SK-N-SH treated with all-trans-retinoic acid at 6 μM for 48 hours (cell line): ENCODE results near the gene CA11.

ENCODE experiments used
- ATAC-seq: fragments of 200-7000 bp; cut with Tn5 transposase; 3 replicates; pipeline ENCODE4 v1.9.1; 2020; ENCODE audit warnings: mild to moderate bottlenecking, moderate library complexity
- ARNTL ChIP-seq: fragments of 450-650 bp; formaldehyde crosslinking; IDR thresholded peaks from 2 replicates; pipeline ENCODE4 v1.5.0; 2020; ENCODE audit warnings: low read depth, mild to moderate bottlenecking, moderate library complexity, borderline replicate concordance
- BACH2 ChIP-seq: fragments of 250-450 bp; sonication (Bioruptor Pico); IDR thresholded peaks from 2 replicates; pipeline ENCODE4 v1.9.0; 2021; ENCODE audit warnings: mild to moderate bottlenecking, borderline replicate concordance
- CSDC2 ChIP-seq: fragments of 250-450 bp; sonication (Bioruptor Pico); IDR thresholded peaks from 2 replicates; pipeline ENCODE4 v1.5.0; 2020; ENCODE audit warnings: mild to moderate bottlenecking, moderate library complexity
- ESRRG ChIP-seq: fragments of 250-450 bp; sonication (Bioruptor Pico); IDR thresholded peaks from 2 replicates; pipeline ENCODE4 v1.6.1; 2021; ENCODE audit warnings: mild to moderate bottlenecking
- GLIS3 ChIP-seq: fragments of 250-450 bp; sonication (Bioruptor Pico); IDR thresholded peaks from 2 replicates; pipeline ENCODE4 v1.5.0; 2020; ENCODE audit warnings: mild to moderate bottlenecking, moderate library complexity
- ISL1 ChIP-seq: fragments of 250-450 bp; sonication (Bioruptor Pico); IDR thresholded peaks from 2 replicates; pipeline ENCODE4 v2.1.2; 2022; ENCODE audit warnings: mild to moderate bottlenecking, moderate library complexity
- OSR1 ChIP-seq: fragments of 250-450 bp; sonication (Bioruptor Pico); IDR thresholded peaks from 2 replicates; pipeline ENCODE4 v1.8.0; 2022; ENCODE audit warnings: moderate library complexity, mild to moderate bottlenecking, inconsistent platforms
- PPARA ChIP-seq: fragments of 250-450 bp; sonication (Bioruptor Pico); IDR thresholded peaks from 2 replicates; pipeline ENCODE4 v1.5.0; 2020; ENCODE audit warnings: mild to moderate bottlenecking, borderline replicate concordance
- RARB ChIP-seq: fragments of 250-450 bp; sonication (Bioruptor Pico); IDR thresholded peaks from 2 replicates; pipeline ENCODE4 v1.8.0; 2021; ENCODE audit warnings: mild to moderate bottlenecking, moderate library complexity
- SNAI2 ChIP-seq: fragments of 250-450 bp; sonication (Bioruptor Pico); IDR thresholded peaks from 2 replicates; pipeline ENCODE4 v1.5.0; 2020; ENCODE audit warnings: mild to moderate bottlenecking, moderate library complexity
- TCF4 ChIP-seq: fragments of 250-450 bp; sonication (Bioruptor Pico); IDR thresholded peaks from 2 replicates; pipeline ENCODE4 v1.8.0; 2021; ENCODE audit warnings: mild to moderate bottlenecking, moderate library complexity, borderline replicate concordance
- TOX ChIP-seq: fragments of 250-450 bp; sonication (Bioruptor Pico); IDR thresholded peaks from 2 replicates; pipeline ENCODE4 v1.8.0; 2021; ENCODE audit warnings: mild to moderate bottlenecking, moderate library complexity, borderline replicate concordance
- ZC3H10 ChIP-seq: fragments of 250-450 bp; sonication (Bioruptor Pico); IDR thresholded peaks from 2 replicates; pipeline ENCODE4 v1.5.1; 2021; ENCODE audit warnings: mild to moderate bottlenecking, moderate library complexity
- ZFP3 ChIP-seq: fragments of 250-450 bp; sonication (Bioruptor Pico); IDR thresholded peaks from 2 replicates; pipeline ENCODE4 v1.5.0; 2020; ENCODE audit warnings: mild to moderate bottlenecking, moderate library complexity
- ZFP30 ChIP-seq: fragments of 450-650 bp; formaldehyde crosslinking; IDR thresholded peaks from 2 replicates; pipeline ENCODE4 v1.5.0; 2022; ENCODE audit warnings: mild to moderate bottlenecking, moderate library complexity
- ZNF565 ChIP-seq: fragments of 450-650 bp; formaldehyde crosslinking; conservative IDR thresholded peaks from 2 replicates; pipeline ENCODE4 v1.5.0; 2020; ENCODE audit warnings: low read depth, mild to moderate bottlenecking, moderate library complexity
- ZNF70 ChIP-seq: fragments of 450-650 bp; formaldehyde crosslinking; IDR thresholded peaks from 2 replicates; pipeline ENCODE4 v1.5.0; 2020; ENCODE audit warnings: mild to moderate bottlenecking, moderate library complexity
- ZNF8 ChIP-seq: fragments of 450-650 bp; formaldehyde crosslinking; IDR thresholded peaks from 2 replicates; pipeline ENCODE4 v1.5.0; 2020; ENCODE audit warnings: mild to moderate bottlenecking, moderate library complexity
- TF ChIP-seq, protein P1 (sequence below): fragments of 250-450 bp; sonication (Bioruptor Pico); IDR thresholded peaks from 2 replicates; pipeline ENCODE4 v1.5.1; 2021; ENCODE audit warnings: mild to moderate bottlenecking, moderate library complexity
- TF ChIP-seq, protein P2 (sequence below): fragments of 250-450 bp; sonication (Bioruptor Pico); IDR thresholded peaks from 2 replicates; pipeline ENCODE4 v1.8.0; 2020; ENCODE audit warnings: mild to moderate bottlenecking, moderate library complexity, borderline replicate concordance
- TF ChIP-seq, protein P3 (sequence below): fragments of 250-450 bp; sonication (Bioruptor Pico); IDR thresholded peaks from 2 replicates; pipeline ENCODE4 v1.5.1; 2020; ENCODE audit warnings: low read depth, mild to moderate bottlenecking, moderate library complexity
- TF ChIP-seq, protein P4 (sequence below): fragments of 250-450 bp; sonication (Bioruptor Pico); IDR thresholded peaks from 2 replicates; pipeline ENCODE4 v1.8.0; 2021; ENCODE audit warnings: low read depth, mild to moderate bottlenecking, moderate library complexity, borderline replicate concordance
- TF ChIP-seq, protein P5 (sequence below): fragments of 250-450 bp; sonication (Bioruptor Pico); IDR thresholded peaks from 2 replicates; pipeline ENCODE4 v1.5.0; 2020; ENCODE audit warnings: mild to moderate bottlenecking, moderate library complexity

The CA11 gene

DNA sequence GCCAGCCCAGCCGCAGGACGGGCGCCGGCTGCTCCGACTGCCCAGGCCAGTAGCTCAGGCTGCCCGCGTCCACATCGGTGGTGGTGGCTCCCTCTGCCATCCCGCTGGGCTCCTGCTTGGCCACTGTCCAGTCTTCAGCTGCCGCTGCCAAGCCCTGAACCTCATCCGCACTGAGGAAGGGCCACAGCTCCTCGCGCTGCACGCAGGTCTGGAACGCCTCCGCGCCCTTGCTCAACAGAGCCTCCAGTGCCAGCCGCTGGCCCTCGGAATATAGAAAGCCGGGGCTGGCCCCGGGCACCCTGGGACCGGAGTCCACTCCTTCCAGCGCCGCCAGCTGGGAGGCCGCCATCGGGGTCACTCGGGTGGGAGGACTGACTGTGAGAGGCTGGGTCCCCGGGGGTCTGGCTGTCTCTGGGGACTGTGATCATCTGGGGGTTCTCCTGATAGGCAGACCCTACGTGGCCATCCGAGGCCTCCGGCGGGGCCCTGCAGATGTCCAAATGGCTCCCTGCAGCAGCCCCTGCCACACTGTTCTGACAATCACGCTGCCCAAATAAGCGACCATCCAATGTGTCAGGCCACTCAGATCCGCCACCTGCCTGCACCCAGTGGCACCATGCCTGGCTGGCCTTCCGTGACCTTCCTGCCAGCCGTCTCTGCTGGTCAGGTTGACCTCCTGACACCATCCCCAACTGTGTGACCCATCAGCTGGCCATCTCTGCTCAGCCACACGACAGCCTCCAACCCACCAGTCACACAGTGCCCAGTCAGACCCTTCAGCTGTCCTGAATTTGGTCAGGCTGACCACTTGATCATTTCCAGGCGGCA is 32.7 kb downstream of the CA11 start:
- TF ChIP-seq, protein P1, sequence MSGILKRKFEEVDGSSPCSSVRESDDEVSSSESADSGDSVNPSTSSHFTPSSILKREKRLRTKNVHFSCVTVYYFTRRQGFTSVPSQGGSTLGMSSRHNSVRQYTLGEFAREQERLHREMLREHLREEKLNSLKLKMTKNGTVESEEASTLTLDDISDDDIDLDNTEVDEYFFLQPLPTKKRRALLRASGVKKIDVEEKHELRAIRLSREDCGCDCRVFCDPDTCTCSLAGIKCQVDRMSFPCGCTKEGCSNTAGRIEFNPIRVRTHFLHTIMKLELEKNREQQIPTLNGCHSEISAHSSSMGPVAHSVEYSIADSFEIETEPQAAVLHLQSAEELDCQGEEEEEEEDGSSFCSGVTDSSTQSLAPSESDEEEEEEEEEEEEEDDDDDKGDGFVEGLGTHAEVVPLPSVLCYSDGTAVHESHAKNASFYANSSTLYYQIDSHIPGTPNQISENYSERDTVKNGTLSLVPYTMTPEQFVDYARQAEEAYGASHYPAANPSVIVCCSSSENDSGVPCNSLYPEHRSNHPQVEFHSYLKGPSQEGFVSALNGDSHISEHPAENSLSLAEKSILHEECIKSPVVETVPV (CRISPR knock-in tag), result no peak
- TF ChIP-seq ESRRG (no peak), ISL1 (CRISPR knock-in tag) (no peak), RARB (CRISPR knock-in tag) (no peak), TCF4 (no peak), ZFP3 (CRISPR knock-in tag) (no peak), GLIS3 (CRISPR knock-in tag) (no peak), TOX (no peak), ZFP30 (CRISPR knock-in tag) (no peak), ZNF565 (no peak), SNAI2 (CRISPR knock-in tag) (no peak), ARNTL (CRISPR knock-in tag) (no peak), PPARA (CRISPR knock-in tag) (no peak), BACH2 (CRISPR knock-in tag) (no peak), CSDC2 (CRISPR knock-in tag) (no peak)
- TF ChIP-seq, protein P2, sequence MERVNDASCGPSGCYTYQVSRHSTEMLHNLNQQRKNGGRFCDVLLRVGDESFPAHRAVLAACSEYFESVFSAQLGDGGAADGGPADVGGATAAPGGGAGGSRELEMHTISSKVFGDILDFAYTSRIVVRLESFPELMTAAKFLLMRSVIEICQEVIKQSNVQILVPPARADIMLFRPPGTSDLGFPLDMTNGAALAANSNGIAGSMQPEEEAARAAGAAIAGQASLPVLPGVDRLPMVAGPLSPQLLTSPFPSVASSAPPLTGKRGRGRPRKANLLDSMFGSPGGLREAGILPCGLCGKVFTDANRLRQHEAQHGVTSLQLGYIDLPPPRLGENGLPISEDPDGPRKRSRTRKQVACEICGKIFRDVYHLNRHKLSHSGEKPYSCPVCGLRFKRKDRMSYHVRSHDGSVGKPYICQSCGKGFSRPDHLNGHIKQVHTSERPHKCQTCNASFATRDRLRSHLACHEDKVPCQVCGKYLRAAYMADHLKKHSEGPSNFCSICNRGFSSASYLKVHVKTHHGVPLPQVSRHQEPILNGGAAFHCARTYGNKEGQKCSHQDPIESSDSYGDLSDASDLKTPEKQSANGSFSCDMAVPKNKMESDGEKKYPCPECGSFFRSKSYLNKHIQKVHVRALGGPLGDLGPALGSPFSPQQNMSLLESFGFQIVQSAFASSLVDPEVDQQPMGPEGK (CRISPR knock-in tag), result no peak
- TF ChIP-seq, protein P3, sequence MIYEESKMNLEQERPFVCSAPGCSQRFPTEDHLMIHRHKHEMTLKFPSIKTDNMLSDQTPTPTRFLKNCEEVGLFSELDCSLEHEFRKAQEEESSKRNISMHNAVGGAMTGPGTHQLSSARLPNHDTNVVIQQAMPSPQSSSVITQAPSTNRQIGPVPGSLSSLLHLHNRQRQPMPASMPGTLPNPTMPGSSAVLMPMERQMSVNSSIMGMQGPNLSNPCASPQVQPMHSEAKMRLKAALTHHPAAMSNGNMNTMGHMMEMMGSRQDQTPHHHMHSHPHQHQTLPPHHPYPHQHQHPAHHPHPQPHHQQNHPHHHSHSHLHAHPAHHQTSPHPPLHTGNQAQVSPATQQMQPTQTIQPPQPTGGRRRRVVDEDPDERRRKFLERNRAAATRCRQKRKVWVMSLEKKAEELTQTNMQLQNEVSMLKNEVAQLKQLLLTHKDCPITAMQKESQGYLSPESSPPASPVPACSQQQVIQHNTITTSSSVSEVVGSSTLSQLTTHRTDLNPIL (CRISPR knock-in tag), result no peak
- TF ChIP-seq, protein P4, sequence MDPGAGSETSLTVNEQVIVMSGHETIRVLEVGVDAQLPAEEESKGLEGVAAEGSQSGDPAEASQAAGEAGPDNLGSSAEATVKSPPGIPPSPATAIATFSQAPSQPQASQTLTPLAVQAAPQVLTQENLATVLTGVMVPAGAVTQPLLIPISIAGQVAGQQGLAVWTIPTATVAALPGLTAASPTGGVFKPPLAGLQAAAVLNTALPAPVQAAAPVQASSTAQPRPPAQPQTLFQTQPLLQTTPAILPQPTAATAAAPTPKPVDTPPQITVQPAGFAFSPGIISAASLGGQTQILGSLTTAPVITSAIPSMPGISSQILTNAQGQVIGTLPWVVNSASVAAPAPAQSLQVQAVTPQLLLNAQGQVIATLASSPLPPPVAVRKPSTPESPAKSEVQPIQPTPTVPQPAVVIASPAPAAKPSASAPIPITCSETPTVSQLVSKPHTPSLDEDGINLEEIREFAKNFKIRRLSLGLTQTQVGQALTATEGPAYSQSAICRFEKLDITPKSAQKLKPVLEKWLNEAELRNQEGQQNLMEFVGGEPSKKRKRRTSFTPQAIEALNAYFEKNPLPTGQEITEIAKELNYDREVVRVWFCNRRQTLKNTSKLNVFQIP (CRISPR knock-in tag), result no peak
- TF ChIP-seq, protein P5, sequence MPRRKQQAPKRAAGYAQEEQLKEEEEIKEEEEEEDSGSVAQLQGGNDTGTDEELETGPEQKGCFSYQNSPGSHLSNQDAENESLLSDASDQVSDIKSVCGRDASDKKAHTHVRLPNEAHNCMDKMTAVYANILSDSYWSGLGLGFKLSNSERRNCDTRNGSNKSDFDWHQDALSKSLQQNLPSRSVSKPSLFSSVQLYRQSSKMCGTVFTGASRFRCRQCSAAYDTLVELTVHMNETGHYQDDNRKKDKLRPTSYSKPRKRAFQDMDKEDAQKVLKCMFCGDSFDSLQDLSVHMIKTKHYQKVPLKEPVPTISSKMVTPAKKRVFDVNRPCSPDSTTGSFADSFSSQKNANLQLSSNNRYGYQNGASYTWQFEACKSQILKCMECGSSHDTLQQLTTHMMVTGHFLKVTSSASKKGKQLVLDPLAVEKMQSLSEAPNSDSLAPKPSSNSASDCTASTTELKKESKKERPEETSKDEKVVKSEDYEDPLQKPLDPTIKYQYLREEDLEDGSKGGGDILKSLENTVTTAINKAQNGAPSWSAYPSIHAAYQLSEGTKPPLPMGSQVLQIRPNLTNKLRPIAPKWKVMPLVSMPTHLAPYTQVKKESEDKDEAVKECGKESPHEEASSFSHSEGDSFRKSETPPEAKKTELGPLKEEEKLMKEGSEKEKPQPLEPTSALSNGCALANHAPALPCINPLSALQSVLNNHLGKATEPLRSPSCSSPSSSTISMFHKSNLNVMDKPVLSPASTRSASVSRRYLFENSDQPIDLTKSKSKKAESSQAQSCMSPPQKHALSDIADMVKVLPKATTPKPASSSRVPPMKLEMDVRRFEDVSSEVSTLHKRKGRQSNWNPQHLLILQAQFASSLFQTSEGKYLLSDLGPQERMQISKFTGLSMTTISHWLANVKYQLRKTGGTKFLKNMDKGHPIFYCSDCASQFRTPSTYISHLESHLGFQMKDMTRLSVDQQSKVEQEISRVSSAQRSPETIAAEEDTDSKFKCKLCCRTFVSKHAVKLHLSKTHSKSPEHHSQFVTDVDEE, result no peak
- ATAC-seq, result peak; percentile 18

DNA sequence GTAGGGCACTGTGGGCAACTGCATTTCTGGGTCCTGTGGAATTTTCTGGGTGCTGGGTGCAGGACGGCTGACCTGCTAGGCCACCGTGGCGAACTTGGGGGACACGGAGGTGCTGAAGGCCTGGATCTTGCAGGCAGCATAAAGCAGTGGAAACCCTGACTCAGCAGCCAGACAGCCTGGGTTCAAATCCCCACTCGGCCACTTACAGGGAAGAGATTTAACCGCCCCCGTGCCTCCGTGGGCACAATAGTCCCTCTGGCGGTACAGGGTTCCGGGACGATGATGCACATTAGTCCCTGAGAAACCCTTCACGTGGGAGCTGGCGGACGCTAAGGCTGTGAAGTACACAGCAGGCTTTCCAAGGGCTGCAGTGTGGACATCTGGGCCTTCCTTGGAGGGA is 34.1 kb downstream of the CA11 start:
- TF ChIP-seq OSR1, result no peak
- TF ChIP-seq ZNF8, result no peak
- no peak for TF ChIP-seq ISL1 (CRISPR knock-in tag)
- no peak for TF ChIP-seq BACH2 (CRISPR knock-in tag)
- no peak for TF ChIP-seq ZNF565
- TF ChIP-seq TOX, result no peak
- TF ChIP-seq ZNF70 (CRISPR knock-in tag), result no peak
- no peak for TF ChIP-seq ESRRG
- no peak for TF ChIP-seq ZFP3 (CRISPR knock-in tag)
- no peak for TF ChIP-seq CSDC2 (CRISPR knock-in tag)
- TF ChIP-seq ZC3H10 (CRISPR knock-in tag), result no peak
- ATAC-seq, result no peak
